ENCODE data around the gene RANBP17. TPM values are rescaled to one million over a fixed set of nuclear protein-coding genes. Genes with fewer than 3 reads are reported as not detected.

Gene RANBP17
- polyA plus RNA-seq, 1 of the 3 experiments (the other 2 are of a cell fraction) = 6.0 TPM

- Histone ChIP-seq H3K4me3 (ENCODE audit: low read depth in 2 of 2, low read length in 1 of 2) (no peak overlapping the region), H2AFZ (ENCODE audit: low read depth) (no peak overlapping the region), H3F3A (replicated peaks; ENCODE audit: insufficient read depth) (no peaks in the 10 kb centered on the region), H3K36me3 (replicated peaks in 1 of 2; ENCODE audit: control insufficient read depth in 1 of 2, insufficient read depth in 2 of 2, low read length in 1 of 2) (no peaks in the 10 kb centered on the region), H4K20me1 (ENCODE audit: insufficient read depth) (no peaks in the 10 kb centered on the region), H3K4me2 (no peak overlapping the region), H3K4me1 (ENCODE audit: control insufficient read depth in 1 of 2, insufficient read depth in 2 of 2, low read depth in 1 of 2, low read length in 1 of 2) (no peaks in the 10 kb centered on the region), H3K9me3 (no peaks in the 10 kb centered on the region), H3K79me2 (ENCODE audit: insufficient read depth) (no peaks in the 10 kb centered on the region), H3K9ac (no peak overlapping the region), H3K27ac (ENCODE audit: low read depth in 2 of 2, low read length in 1 of 2) (no peak overlapping the region), H3K9me2 (no peaks in the 10 kb centered on the region), H3K27me3 (ENCODE audit: insufficient read depth) (no peaks in the 10 kb centered on the region)
- POLR2A ChIA-PET = no interaction called here
- WGBS (ENCODE audit: low lambda C conversion rate) = 92% methylated on average over 5 of the region's 5 CpGs
- CTCF ChIA-PET = no interaction called here
- TF ChIP-seq JUND (IDR thresholded peaks at IDR 0.05) = no peak
- no peak for TF ChIP-seq USF2 (IDR thresholded peaks at IDR 0.05; ENCODE audit: borderline replicate concordance, low read depth, low read length)
- no peak for TF ChIP-seq EZH2phosphoT487 (IDR thresholded peaks at IDR 0.05; ENCODE audit: borderline replicate concordance, low read depth)
- TF ChIP-seq REST (IDR thresholded peaks at IDR 0.05; ENCODE audit: low read depth, low read length) = no peak
- no peak for TF ChIP-seq NRF1 (IDR thresholded peaks at IDR 0.05; ENCODE audit: low read depth, low read length)
- TF ChIP-seq, protein P1, sequence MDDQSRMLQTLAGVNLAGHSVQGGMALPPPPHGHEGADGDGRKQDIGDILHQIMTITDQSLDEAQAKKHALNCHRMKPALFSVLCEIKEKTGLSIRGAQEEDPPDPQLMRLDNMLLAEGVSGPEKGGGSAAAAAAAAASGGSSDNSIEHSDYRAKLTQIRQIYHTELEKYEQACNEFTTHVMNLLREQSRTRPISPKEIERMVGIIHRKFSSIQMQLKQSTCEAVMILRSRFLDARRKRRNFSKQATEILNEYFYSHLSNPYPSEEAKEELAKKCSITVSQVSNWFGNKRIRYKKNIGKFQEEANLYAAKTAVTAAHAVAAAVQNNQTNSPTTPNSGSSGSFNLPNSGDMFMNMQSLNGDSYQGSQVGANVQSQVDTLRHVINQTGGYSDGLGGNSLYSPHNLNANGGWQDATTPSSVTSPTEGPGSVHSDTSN (IDR thresholded peaks at IDR 0.05) = no peak
- no peak for TF ChIP-seq FOSL2 (IDR thresholded peaks at IDR 0.05; ENCODE audit: borderline replicate concordance, low read depth)
- TF ChIP-seq SIN3A (IDR thresholded peaks at IDR 0.05; ENCODE audit: borderline replicate concordance, low read depth, low read length) = no peak
- TF ChIP-seq RFX5 (IDR thresholded peaks at IDR 0.05; ENCODE audit: low read length) = no peak
- TF ChIP-seq FOXJ3 (CRISPR knock-in tag; IDR thresholded peaks at IDR 0.05) = no peak
- TF ChIP-seq GATA2 (CRISPR knock-in tag; IDR thresholded peaks at IDR 0.05) = no peak
- TF ChIP-seq GABPA (IDR thresholded peaks at IDR 0.05; ENCODE audit: low read depth) = no peak
- no peak for TF ChIP-seq TCF12 (IDR thresholded peaks at IDR 0.05)
- TF ChIP-seq CHD2 (IDR thresholded peaks at IDR 0.05; ENCODE audit: low read length, partially characterized antibody) = no peak
- no peak for TF ChIP-seq NFIC (IDR thresholded peaks at IDR 0.05; ENCODE audit: borderline replicate concordance)
- no peak for TF ChIP-seq EP300 (IDR thresholded peaks at IDR 0.05; ENCODE audit: borderline replicate concordance in 1 of 2, low read depth in 1 of 2, low read length in 1 of 2)
- no peak for TF ChIP-seq MXI1 (IDR thresholded peaks at IDR 0.05; ENCODE audit: low read depth, low read length)
- no peak for DNase-seq
These were observed 253.7 kb downstream of the RANBP17 start for GRCh38 chr5:171115519-171115918.

All from SK-N-SH (cell line).